GM18507 (cell line): ENCODE results near the gene LCN9.
"Not testable (repeated sequence)": the region's sequence is repeated elsewhere in the genome, so short reads cannot be mapped to it uniquely, and the experiment has no call there.

Experiments
- DNase-seq: peaks from one replicate; pipeline ENCODE4 v3.0.0; 2011; ENCODE audit warnings: low read depth; ENCODE audit not compliant: insufficient read length; ENCODE audit errors: extremely low spot score
- FAIRE-seq: peaks from 2 replicates; lab custom pipeline; 2011; peaks lifted over from hg19 to GRCh38; lab: Jason Lieb, UNC

LCN9 gene

GRCh38 chr9:135669616-135670285 is 6.6 kb downstream of the LCN9 start:
- FAIRE-seq (no peak), DNase-seq (no peak)

- FAIRE-seq (no peak), DNase-seq (no peak)
Observed at GRCh38 chr9:135670721-135671590, 7.8 kb downstream of the LCN9 start.

GRCh38 chr9:135671591-135672041 is 8.5 kb downstream of the LCN9 start:
- no peak for DNase-seq
- FAIRE-seq: no peak

GRCh38 chr9:135672786-135673185 is 9.7 kb downstream of the LCN9 start:
- not testable (repeated sequence) for DNase-seq, FAIRE-seq

GRCh38 chr9:135673941-135674340 is 10.8 kb downstream of the LCN9 start:
- DNase-seq (no peak), FAIRE-seq (no peak)

- no peak for DNase-seq
- FAIRE-seq: no peak
Observed at GRCh38 chr9:135674977-135675376, 11.9 kb downstream of the LCN9 start.

GRCh38 chr9:135676891-135677290 is 13.8 kb downstream of the LCN9 start:
- DNase-seq: no peak
- FAIRE-seq: no peak

GRCh38 chr9:135677641-135678168 is 14.6 kb downstream of the LCN9 start:
- DNase-seq (no peak), FAIRE-seq (no peak)

- DNase-seq: no peak
- no peak for FAIRE-seq
Observed at GRCh38 chr9:135678236-135679017, 15.3 kb downstream of the LCN9 start.

GRCh38 chr9:135680056-135680455 is 16.9 kb downstream of the LCN9 start:
- FAIRE-seq (no peak), DNase-seq (no peak)

GRCh38 chr9:135681161-135681560 is 18.1 kb downstream of the LCN9 start:
- FAIRE-seq (no peak), DNase-seq (no peak)

GRCh38 chr9:135683401-135684034 is 20.4 kb downstream of the LCN9 start:
- no peak for DNase-seq
- FAIRE-seq: no peak

GRCh38 chr9:135684691-135685090 is 21.6 kb downstream of the LCN9 start:
- no peak for DNase-seq
- FAIRE-seq: no peak

GRCh38 chr9:135687216-135687615 is 24.1 kb downstream of the LCN9 start:
- DNase-seq (no peak), FAIRE-seq (no peak)

- no peak for FAIRE-seq
- DNase-seq: no peak
Observed at GRCh38 chr9:135689011-135689410, 25.9 kb downstream of the LCN9 start.

- DNase-seq (no peak), FAIRE-seq (no peak)
Observed at GRCh38 chr9:135690836-135691570, 27.9 kb downstream of the LCN9 start.

- FAIRE-seq: no peak
- no peak for DNase-seq
Observed at GRCh38 chr9:135692410-135692809, 29.3 kb downstream of the LCN9 start.

- DNase-seq (no peak), FAIRE-seq (no peak)
Observed at GRCh38 chr9:135693265-135693664, 30.2 kb downstream of the LCN9 start.

GRCh38 chr9:135693771-135694170 is 30.7 kb downstream of the LCN9 start:
- no peak for FAIRE-seq
- no peak for DNase-seq
